SJCRH30 (cell line): Measurements from ENCODE around the gene B3GALT4. TPM values are rescaled to one million over a fixed set of nuclear protein-coding genes. Genes with fewer than 3 reads are reported as not detected.
A peak's percentile ranks its signal among the peaks of the same experiment; 100 is the strongest.
"Not testable (repeated sequence)": the region's sequence is repeated elsewhere in the genome, so short reads cannot be mapped to it uniquely, and the experiment has no call there.

Source experiments
- DNase-seq, 2 experiments: peaks; one replicate each; pipeline ENCODE4 v3.0.0-alpha.2; 2015 to 2020
- H3K27ac ChIP-seq: fragments of 250-450 bp; sonication (Bioruptor Pico); 2 replicates; pipeline ENCODE4 v1.5.1; 2020; ENCODE audit warnings: mild to moderate bottlenecking, moderate library complexity
- H3K27me3 ChIP-seq: fragments of 250-450 bp; sonication (Bioruptor Pico); 2 replicates; pipeline ENCODE4 v1.5.1; 2020; ENCODE audit warnings: mild to moderate bottlenecking, moderate library complexity
- H3K36me3 ChIP-seq: fragments of 250-450 bp; sonication (Bioruptor Pico); 2 replicates; pipeline ENCODE4 v1.5.1; 2020; ENCODE audit warnings: mild to moderate bottlenecking, moderate library complexity
- H3K4me1 ChIP-seq: fragments of 250-450 bp; sonication (Bioruptor Pico); 2 replicates; pipeline ENCODE4 v1.5.1; 2020; ENCODE audit warnings: mild to moderate bottlenecking, moderate library complexity
- H3K4me3 ChIP-seq: fragments of 250-450 bp; sonication (Bioruptor Pico); 2 replicates; pipeline ENCODE4 v1.5.1; 2020; ENCODE audit warnings: mild to moderate bottlenecking, moderate library complexity
- H3K9me3 ChIP-seq: fragments of 250-450 bp; sonication (Bioruptor Pico); replicated peaks from 2 replicates; pipeline ENCODE4 v1.5.1; 2020; ENCODE audit warnings: mild to moderate bottlenecking, moderate library complexity
- total RNA-seq: library from RNA; depleted of rRNA; stranded (reverse); fragments of >200 nt; shearing (Covaris generic); gene quantifications from 2 replicates; pipeline ENCODE4 v1.2.3, GENCODE V29; 2014

B3GALT4 gene
- total RNA-seq, 1 experiment from 2014 or later = 0.95 TPM

- Histone ChIP-seq H3K4me3 (no peak overlapping the region), H3K27ac (no peak overlapping the region), H3K9me3 (no peaks in the 10 kb centered on the region), H3K36me3 (peaks cover 7% of the 10 kb centered on the region; the same call in 1 of the 2 replicates), H3K4me1 (no peaks in the 10 kb centered on the region; the same call in 1 of the 2 replicates), H3K27me3 (no peaks in the 10 kb centered on the region)
- no peak for DNase-seq
Measured at GRCh38 chr6:33252759-33253158, 24.2 kb upstream of the B3GALT4 start.

DNA sequence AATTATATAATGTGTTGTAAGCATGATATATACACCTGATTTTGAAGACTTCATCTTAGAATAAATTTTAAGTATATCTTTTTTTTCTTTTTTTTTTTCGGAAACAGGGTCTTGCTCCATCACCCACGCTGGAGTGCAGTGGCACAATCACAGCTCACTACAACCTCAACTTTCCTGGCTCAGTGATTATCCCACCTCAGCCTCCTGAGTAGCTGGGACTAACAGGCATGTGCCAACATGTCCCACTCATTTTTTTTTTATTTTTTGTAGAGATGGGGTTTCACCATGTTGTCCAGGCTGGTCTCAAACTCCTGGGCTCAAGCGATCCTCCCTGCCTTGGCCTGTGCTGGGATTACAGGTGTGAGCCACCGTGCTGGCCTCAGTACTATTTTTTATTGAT, 22.3 kb upstream of the B3GALT4 start:
- no peak for DNase-seq
- no peaks in the 10 kb centered on the region for H3K27me3 ChIP-seq
- peaks cover 8% of the 10 kb centered on the region; the same call in 1 of the 2 replicates for H3K36me3 ChIP-seq
- H3K4me1 ChIP-seq = no peaks in the 10 kb centered on the region
- no peak overlapping the region for H3K27ac ChIP-seq
- no peaks in the 10 kb centered on the region for H3K9me3 ChIP-seq
- no peak overlapping the region for H3K4me3 ChIP-seq

DNA sequence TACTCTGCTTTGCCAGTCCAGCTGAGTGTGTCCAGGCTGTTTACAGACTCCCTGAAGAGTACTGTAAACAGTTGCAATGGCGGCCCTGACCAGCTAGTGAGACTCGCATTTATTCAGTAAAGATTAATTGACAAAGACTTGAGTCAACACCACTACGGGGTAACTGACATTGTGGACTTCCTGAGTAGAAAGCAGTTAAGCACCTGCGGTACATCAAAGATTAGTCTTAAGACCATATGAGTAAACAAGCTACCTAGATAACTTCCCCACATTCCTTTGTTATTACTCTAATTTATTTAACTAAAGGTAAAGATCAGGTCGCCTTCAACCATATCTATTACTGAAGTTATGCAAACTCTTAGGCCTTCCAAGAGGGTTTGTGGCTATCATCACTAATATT, 17.9 kb upstream of the B3GALT4 start:
- no peaks in the 10 kb centered on the region for H3K9me3 ChIP-seq

DNA sequence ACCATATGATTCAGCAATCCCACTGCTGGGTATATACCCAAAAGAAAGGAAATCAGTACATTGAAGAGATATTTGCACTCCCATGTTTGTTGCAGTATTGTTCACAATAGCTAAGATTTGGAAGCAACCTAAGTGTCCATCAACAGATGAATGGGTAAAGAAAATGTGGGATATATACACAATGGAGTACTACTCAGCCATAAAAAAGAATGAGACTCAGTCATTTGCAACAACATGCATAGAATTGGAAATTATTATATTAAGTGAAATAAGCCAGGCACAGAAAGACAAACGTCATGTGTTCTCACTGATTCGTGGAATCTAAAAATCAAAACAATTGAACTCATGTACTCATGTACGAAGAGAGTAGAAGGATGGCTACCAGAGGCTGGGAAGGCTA, 14.4 kb upstream of the B3GALT4 start:
- H3K9me3 ChIP-seq, H3K4me1 ChIP-seq, DNase-seq, H3K27ac ChIP-seq, H3K27me3 ChIP-seq, H3K4me3 ChIP-seq: not testable (repeated sequence)
- peaks cover 16% of the 10 kb centered on the region; the same call in 1 of the 2 replicates for H3K36me3 ChIP-seq

More for the DNA sequence above, 17.9 kb upstream of the B3GALT4 start:
- DNase-seq = no peak
- Histone ChIP-seq H3K4me1 (no peaks in the 10 kb centered on the region), H3K36me3 (peaks cover 17% of the 10 kb centered on the region; the same call in 1 of the 2 replicates), H3K27me3 (no peaks in the 10 kb centered on the region), H3K27ac (no peak overlapping the region), H3K4me3 (no peak overlapping the region)

DNA sequence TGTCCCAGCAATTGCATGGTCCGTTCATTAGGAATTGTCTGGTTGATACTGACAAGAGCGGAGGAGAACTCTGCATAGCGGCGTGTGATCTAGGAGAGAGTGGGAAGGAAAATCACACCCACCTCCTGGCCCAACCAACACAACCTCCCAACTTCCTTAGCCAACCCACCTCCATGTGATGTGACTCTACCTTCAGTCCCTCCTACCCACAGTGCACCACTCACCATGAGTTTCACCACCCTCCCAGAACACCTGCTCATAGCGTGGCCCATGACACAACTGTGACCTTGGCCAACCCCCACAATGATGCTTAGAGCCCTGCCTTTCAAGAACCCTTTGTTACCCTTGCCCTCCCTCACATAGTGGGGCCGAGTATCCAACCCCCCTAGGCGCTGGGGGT, 12.9 kb upstream of the B3GALT4 start:
- no peak overlapping the region for H3K27ac ChIP-seq
- no peak for DNase-seq
- H3K9me3 ChIP-seq = no peaks in the 10 kb centered on the region
- no peaks in the 10 kb centered on the region for H3K27me3 ChIP-seq
- H3K4me1 ChIP-seq = no peaks in the 10 kb centered on the region
- peaks cover 13% of the 10 kb centered on the region; the same call in 1 of the 2 replicates for H3K36me3 ChIP-seq
- H3K4me3 ChIP-seq = no peak overlapping the region

DNA sequence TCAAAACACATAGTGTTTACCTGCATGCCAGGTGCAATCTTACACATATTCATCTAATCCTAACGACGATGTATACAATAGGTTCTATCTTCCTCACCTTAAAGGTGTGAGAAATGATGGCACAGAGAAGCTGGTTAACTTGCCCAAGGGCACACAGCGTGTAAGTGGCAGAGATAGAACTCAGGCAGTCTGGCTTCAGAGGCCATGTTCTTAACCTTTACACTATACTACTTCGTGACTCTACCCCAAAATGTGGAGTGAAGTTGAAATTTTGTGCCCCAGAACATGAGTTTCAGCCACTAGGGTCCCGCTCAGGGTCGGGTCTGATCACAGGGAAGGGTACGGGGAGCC, 5.8 kb upstream of the B3GALT4 start:
- Histone ChIP-seq H3K36me3 (peaks cover 40% of the 10 kb centered on the region), H3K9me3 (no peaks in the 10 kb centered on the region), H3K27me3 (no peaks in the 10 kb centered on the region), H3K27ac (peak overlapping the region; percentile 84), H3K4me1 (peaks cover 7% of the 10 kb centered on the region), H3K4me3 (peak overlapping the region; percentile 72)
- DNase-seq = no peak

GRCh38 chr6:33271468-33272274, 5.3 kb upstream of the B3GALT4 start, which contains the start of the genes RPS18 and VPS52:
TSS of gene RPS18 (plus strand) at chr6:33272075. CDS start at chr6:33272120, 45 bp downstream.
TSS of gene VPS52 (minus strand) at chr6:33271876. CDS start at chr6:33271675, 201 bp downstream.
- H3K4me3 ChIP-seq = peak within 1 kb of the TSS; percentile 72
- DNase-seq = peak; percentile 96 to 99
- peak within 1 kb of the TSS; percentile 84 for H3K27ac ChIP-seq
- peaks cover 7% of the 10 kb centered on the region for H3K4me1 ChIP-seq
- peaks cover 45% of the 10 kb centered on the region for H3K36me3 ChIP-seq
- no peaks in the 10 kb centered on the region for H3K9me3 ChIP-seq
- no peaks in the 10 kb centered on the region for H3K27me3 ChIP-seq

- H3K27ac ChIP-seq = peak overlapping the region; percentile 84
- H3K27me3 ChIP-seq = no peaks in the 10 kb centered on the region
- H3K9me3 ChIP-seq = no peaks in the 10 kb centered on the region
- peak overlapping the region; percentile 72 for H3K4me3 ChIP-seq
- H3K4me1 ChIP-seq = peaks cover 7% of the 10 kb centered on the region
- peaks cover 48% of the 10 kb centered on the region for H3K36me3 ChIP-seq
- DNase-seq = no peak
Measured at GRCh38 chr6:33272275-33273128, 4.4 kb upstream of the B3GALT4 start.

GRCh38 chr6:33273129-33273923, 3.6 kb upstream of the B3GALT4 start:
- DNase-seq = no peak
- Histone ChIP-seq H3K27ac (peak overlapping the region; percentile 84), H3K9me3 (no peaks in the 10 kb centered on the region), H3K36me3 (peaks cover 52% of the 10 kb centered on the region), H3K27me3 (no peaks in the 10 kb centered on the region), H3K4me1 (peaks cover 7% of the 10 kb centered on the region), H3K4me3 (peak overlapping the region; percentile 72)

- H3K4me1 ChIP-seq = peaks cover 7% of the 10 kb centered on the region
- H3K27ac ChIP-seq = no peak overlapping the region
- H3K9me3 ChIP-seq = no peaks in the 10 kb centered on the region
- peaks cover 54% of the 10 kb centered on the region for H3K36me3 ChIP-seq
- H3K27me3 ChIP-seq = no peaks in the 10 kb centered on the region
- no peak for DNase-seq
- H3K4me3 ChIP-seq = peak overlapping the region; percentile 72; the same call in 1 of the 2 replicates
Measured at GRCh38 chr6:33273924-33274902, 2.7 kb upstream of the B3GALT4 start.

DNA sequence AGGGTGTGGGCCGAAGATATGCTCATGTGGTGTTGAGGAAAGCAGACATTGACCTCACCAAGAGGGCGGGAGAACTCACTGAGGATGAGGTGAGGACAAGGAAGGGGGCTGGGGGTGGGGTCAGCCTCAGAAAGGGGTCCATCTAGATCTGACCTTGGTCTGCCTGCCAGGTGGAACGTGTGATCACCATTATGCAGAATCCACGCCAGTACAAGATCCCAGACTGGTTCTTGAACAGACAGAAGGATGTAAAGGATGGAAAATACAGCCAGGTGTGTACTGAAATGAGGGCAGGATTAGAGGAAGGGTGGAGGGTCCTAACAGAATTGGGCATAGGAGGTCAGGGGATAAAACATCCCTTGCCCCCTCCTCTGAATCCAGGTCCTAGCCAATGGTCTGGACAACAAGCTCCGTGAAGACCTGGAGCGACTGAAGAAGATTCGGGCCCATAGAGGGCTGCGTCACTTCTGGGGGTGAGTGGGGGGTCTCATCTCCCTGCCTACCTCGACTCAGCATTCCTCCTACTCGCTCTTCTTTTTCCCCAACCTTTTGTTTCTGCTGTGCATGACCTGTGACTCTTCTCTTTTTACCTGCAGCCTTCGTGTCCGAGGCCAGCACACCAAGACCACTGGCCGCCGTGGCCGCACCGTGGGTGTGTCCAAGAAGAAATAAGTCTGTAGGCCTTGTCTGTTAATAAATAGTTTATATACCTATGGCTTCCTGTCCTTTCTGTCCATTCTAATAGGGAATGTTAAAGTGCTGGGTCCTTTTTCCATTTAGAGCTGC, 935 bp upstream of the B3GALT4 start:
- not testable (repeated sequence) for H3K27ac ChIP-seq
- H3K36me3 ChIP-seq = peaks cover 61% of the 10 kb centered on the region

GRCh38 chr6:33276581-33276863, 401 bp upstream of the B3GALT4 start:
- no peak overlapping the region for H3K4me3 ChIP-seq
- peaks cover 61% of the 10 kb centered on the region for H3K36me3 ChIP-seq
- peaks cover 7% of the 10 kb centered on the region for H3K4me1 ChIP-seq
- no peak overlapping the region for H3K27ac ChIP-seq
- no peak for DNase-seq
- no peaks in the 10 kb centered on the region for H3K27me3 ChIP-seq
- no peaks in the 10 kb centered on the region for H3K9me3 ChIP-seq

More for the DNA sequence above, 935 bp upstream of the B3GALT4 start:
- DNase-seq, H3K4me1 ChIP-seq, H3K4me3 ChIP-seq, H3K9me3 ChIP-seq, H3K27me3 ChIP-seq: not testable (repeated sequence)
